Stimulated activated CD4-positive, alpha-beta T cell treated with anti-CD3 and anti-CD28 coated beads, Interleukin-4, amount 100 ng/mL, for 48 hours (primary cell): ENCODE results near the gene TP53.
"Not testable (repeated sequence)": the region's sequence is repeated elsewhere in the genome, so short reads cannot be mapped to it uniquely, and the experiment has no call there.

Experiments
- DNase-seq, 2 donors: peaks; one replicate each; pipeline ENCODE4 v3.0.0-alpha.2; 2020; ENCODE audit warnings: low read depth in 2 of 2

TP53 gene

DNA sequence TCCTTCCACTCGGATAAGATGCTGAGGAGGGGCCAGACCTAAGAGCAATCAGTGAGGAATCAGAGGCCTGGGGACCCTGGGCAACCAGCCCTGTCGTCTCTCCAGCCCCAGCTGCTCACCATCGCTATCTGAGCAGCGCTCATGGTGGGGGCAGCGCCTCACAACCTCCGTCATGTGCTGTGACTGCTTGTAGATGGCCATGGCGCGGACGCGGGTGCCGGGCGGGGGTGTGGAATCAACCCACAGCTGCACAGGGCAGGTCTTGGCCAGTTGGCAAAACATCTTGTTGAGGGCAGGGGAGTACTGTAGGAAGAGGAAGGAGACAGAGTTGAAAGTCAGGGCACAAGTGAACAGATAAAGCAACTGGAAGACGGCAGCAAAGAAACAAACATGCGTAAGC lies 12.4 kb downstream of the TP53 start:
- no peak for DNase-seq

DNA sequence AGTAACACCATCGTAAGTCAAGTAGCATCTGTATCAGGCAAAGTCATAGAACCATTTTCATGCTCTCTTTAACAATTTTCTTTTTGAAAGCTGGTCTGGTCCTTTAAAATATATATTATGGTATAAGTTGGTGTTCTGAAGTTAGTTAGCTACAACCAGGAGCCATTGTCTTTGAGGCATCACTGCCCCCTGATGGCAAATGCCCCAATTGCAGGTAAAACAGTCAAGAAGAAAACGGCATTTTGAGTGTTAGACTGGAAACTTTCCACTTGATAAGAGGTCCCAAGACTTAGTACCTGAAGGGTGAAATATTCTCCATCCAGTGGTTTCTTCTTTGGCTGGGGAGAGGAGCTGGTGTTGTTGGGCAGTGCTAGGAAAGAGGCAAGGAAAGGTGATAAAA lies 14.1 kb downstream of the TP53 start:
- DNase-seq, result peak; percentile 28 to 53

DNA sequence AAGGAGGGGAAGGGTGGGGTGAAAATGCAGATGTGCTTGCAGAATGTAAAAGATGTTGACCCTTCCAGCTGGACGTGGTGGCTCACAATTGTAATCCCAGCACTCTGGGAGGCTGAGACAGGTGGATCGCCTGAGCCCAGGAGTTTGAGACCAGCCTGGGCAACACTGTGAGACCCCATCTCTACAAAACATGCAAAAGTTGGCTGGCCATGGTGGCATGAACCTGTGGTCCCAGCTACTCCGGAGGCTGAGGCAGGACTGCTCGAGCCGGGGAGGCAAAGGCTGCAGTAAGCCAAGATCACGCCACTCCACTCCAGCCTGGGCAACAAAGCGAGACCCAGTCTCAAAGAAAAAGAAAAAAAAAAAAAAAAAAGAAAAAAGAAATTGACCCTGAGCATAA lies 18.8 kb downstream of the TP53 start:
- DNase-seq, result no peak

DNA sequence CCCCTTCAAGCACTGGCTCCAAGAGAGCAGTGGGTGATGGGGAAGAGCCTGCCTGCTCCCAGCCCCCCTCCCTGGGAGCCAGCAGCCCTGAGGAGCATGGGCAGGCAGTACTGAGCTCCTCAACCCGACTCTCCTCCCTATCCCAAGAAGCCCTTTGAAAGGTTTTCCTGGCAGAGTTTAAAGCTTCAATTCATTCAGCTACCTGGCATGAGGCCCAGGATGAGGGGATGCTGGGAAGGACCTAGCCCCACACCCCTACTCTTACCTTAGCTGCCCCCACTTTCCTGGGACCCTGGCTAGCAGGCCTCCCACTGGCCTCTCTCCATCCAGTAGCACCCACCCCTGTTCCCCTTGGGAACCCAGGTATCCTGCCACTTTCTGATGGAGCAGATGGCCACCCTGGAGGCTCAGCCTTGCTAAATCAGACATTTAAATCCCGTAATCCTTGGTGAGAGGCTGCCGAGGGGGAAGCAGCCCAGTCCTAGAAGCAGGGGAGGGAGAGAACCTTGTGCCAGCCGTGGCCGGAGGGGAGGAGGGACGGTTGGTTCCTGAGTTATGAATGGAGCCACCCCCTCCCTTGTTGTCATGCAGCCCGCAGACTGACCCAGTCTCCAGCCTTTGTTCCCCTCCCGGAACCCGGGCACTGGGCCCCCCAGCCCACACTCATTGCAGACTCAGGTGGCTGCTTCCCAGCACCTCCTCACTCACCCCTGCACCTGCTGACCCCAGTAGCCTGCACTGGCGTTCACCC lies 19.5 kb downstream of the TP53 start:
- DNase-seq, result no peak

DNA sequence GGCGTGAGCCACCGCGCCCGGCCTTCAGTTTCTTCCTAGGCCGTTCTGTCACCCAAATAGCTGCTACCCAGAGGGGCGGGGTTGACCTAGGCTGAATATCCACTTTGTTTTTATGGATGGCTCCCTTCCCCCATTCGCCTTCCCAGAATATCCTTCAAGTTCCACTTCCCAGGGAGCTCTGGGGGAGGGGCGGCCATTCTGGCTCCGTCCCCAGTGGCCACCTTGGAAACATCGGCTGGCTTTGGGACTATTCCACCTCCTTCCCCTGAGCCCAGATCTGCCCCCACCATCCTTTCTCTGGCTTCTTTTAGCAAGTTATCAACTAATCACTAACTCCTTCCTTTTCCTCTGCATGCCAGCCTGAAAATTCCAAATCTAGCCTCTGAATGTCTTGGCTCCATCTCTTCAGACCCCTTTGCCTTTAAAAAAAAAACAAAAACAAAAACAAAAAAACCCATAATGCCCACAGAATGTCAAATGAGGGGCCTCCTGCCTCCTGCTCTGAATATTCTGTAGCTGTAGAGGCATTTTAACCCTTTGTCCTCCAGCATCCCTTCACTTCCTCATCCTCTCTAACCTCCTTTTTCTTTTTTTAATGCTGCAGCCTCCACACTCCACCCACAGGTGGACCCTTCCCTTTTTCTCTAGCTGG lies 30.2 kb downstream of the TP53 start:
- no peak for DNase-seq

DNA sequence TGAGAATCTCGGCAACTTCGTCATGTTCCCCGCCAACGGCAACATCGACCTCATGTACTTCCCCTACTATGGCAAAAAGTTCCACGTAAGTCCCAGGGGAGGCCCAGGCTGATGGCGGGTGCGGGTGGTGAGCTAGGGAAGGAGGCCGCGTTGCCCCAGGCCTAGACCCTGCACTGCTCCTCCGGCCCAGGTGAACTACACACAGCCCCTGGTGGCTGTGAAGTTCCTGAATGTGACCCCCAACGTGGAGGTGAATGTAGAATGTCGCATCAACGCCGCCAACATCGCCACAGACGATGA lies 31.8 kb downstream of the TP53 start:
- DNase-seq, result no peak

DNA sequence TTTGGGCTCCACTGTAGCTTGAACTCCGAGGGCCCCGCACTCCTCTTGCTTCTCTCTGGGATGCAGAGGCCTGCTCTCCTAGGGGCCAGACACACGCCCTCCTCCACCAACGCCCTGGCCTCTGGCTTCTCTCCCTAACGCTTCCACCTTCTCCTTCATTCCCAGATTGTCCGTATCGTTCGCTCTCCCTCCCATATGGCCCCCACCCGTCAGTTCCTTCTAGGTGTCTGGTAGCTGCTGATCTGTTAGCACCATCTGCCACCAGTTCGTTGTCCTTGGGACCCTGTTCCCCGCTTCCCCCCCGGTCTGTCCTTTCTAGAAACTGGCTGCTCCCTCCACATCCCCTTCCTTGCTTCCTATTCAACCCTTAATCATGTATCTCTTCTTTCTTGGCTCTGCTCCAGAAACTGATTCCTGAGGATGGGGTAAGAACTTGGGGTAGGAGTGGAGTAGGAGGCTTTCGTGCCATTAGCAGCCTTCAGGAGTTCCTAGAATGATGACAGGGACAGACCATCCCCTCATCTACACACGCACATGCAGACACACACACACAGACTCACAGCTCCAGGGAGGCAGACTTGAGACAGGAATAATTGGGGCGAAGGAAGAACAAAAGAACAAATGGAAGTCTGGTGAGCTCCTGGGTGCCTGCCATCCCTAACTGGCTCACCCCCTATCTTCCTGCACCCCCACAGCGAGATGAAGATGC lies 32.3 kb downstream of the TP53 start:
- no peak for DNase-seq

DNA sequence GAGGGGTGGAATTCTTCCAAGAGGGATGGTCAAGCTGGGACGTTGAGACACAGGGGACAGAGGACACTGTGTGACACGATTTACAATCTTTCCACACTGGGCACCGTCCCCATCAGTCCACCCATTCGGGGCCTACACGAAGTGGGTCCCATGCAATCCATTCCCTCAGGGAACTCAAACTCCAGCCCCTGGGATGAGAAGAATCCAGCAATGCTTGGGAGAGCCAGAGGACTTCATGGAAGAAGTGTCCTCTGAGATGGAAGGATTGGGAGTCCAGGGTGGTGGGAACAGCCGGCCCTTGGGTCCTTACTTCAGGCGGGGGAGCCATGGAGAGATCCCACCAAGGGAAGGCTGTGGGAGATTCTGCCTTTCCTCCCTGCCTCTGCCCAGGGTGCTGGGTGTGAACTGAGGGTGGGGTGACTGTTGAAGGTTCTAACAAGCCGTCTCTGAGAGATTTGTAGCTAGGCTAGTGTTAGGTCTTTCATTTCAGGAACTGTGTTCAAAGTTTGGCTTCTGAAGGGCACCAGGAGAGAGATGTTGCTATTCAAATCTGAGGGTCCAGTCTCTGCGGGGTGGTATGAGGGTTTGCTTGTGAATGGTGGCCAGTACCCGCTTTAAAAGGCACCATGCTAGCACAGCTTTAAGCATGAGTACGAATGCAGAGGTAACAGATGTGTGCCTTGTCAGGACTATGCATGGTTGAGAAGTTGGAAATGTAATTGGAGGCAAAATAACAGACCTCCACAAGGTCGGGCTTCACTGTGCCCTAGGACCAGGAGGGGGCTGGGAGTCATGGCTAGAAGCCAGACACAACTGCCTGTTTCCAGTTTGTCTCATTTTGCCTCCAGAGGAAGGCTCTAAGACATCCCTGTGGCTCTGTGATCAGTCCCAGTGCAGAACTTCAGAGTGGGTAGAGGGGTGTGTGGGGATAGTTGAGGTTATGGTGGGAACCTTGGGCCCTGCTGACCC lies 34.6 kb downstream of the TP53 start:
- DNase-seq, result no peak

DNA sequence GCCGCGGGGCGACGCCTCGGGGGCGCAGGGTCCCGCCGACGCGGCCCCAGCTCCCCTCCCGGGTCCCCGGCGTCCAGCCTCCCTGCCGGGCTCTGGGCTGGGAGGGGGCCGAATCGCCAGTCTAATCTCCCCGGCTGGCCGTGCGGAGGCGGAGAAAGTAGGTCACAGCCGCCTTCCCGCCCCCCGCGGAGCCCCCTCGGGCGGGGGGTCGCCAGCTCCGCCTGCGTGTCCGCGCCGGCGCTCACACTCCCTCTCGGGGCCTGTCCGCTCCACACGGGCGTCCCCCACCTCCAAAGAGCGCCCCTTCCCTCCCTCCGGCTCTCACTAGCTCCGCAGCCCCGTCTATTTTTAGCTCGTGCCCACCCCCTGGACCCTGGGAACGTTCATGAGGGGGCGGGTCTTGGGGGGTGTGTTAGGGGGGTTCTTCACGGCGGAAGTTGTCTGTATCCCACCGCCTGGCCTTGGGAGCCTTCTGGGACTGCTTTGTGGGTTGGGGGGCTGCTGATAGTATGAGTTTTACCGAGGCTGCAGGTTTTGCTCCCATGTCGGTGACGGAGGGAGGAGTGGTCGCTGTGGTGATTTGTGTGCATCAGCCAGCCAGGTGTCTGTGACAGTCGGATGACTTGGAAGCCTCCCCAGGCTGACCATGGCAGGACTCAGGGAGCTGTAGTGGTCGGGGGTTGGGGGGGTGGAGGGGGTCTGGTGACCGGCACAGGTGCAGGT lies 35.5 kb downstream of the TP53 start:
- no peak for DNase-seq

DNA sequence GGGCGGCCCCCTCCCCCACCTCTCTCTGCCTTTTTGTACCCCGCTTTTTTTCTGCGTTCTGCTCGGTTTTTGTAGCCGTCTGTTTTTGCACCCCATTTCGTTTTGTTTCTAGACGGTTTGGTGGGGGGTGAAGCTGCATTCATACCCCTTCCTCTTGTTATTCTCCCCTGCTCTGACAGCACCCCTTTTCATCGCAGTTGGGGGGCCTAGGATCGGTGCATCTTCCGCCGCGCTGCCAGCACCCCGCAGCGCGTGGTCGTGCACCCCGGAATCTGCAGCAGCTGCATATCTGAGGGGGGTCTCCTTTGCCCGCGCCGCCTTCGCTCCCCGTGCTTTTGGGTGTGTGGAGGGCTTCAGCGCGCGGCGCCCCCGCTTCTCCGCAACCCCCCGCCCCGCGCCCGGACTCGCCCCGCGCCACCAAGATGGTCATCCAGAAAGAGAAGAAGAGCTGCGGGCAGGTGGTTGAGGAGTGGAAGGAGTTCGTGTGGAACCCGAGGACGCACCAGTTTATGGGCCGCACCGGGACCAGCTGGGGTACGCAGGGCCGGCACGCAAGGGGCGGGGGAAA lies 36.1 kb downstream of the TP53 start:
- no peak for DNase-seq

DNA sequence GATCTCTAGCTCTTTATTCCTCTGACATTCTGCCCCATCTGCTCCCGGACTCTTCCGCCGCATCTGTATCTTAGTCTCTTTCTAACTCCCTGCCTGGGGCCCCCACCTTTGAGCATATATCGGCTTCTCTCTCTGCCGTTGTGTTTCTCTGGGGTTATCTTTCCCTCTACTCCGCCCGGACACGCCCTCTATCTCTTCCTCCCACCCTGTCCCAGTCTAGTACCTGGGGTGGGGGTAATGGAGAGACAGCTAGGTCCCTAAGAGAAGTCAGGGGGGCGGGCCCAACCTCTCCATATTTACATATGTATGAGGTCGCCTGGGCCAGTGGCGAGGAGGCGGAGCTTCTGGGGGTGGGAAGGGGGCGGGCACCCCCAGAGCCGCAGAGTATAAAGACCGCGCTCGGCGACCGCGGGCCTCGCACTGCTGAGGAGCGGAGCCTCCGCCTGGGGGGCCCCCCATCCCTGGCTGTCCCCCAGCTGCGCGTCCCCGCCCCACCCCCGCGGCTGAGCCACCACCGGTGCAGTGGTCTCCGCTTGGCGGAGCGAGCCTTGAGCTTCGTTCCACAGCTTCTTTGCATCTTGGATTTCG lies 36.7 kb downstream of the TP53 start, which contains the start of gene ATP1B2:
TSS of gene ATP1B2 (plus strand) at position 418 of the 588 bp plus-strand sequence. CDS start 593 bp downstream, outside the sequence.
- DNase-seq, result peak; percentile 55 to 62

DNA sequence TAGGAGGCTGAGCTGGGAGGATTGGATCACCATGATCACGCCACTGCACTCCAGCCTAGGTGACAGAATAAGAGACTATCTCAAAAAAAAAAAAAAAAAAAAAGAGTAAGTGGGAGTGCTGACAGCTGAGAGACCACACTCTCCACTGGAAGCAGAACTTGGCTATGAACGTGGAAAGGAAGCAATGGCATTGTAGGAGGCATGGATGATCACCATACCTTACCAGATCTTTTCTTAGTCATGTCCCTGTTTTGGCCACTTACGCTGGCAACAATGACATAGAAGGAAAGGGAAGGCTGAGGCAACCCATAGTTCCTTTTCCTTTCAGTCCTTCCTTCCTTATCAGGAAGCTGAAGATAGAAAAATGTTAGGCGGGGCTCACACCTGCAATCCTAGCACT lies 40.3 kb downstream of the TP53 start:
- DNase-seq, result no peak

DNA sequence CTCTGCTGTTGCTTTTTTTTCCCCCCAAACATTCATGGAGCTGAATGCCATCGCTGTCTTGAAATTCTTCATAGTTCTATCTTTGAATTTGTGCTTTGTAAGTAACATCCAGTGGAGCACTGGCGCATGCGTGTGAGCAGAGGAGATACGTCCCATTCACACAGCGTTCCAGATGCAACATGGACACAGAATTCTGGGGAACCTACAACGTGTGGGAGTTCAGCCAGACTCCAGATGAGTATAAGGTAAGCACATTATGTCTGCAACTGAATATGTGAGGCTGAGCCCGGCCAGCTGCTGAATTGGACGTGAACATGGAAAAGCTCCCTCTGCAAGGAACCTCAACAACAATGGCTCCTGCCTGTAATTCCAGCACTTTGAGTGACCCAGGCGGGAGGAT lies 40.8 kb downstream of the TP53 start:
- no peak for DNase-seq

DNA sequence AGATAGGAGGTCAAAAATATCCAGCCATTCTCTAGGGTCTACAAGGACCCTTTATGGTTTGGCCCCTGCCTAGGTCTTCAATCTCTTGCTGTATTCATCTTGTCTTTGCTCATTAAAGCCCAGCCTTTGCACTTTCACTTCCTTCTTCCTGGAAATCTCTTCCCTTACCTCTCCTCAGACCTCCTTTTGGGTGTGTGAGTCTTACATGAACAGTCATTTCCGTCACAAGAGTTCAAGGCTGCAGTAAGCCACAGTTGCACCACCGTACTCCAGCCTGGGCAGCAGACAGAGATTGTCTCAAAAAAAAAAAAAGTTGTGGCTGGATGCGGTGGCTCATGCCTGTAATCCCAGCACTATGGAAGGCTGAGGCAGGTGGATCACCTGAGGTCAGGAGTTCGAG lies 42.5 kb downstream of the TP53 start:
- DNase-seq, result no peak

DNA sequence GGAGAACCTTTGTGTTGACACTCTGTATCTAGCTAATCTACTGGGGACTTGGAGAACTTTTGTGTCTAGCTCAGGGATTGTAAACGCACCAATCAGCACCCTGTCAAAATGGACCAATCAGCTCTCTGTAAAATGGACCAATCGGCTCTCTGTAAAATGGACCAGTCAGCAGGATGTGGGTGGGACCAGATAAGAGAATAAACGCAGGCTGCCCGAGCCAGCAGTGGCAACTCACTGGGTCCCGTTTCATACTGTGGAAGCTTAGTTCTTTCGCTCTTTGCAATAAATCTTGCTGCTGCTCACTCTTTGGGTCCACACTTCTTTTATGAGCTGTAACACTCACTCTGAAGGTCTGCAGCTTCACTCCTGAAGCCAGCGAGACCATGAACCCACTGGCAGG lies 45.7 kb downstream of the TP53 start:
- not testable (repeated sequence) for DNase-seq

DNA sequence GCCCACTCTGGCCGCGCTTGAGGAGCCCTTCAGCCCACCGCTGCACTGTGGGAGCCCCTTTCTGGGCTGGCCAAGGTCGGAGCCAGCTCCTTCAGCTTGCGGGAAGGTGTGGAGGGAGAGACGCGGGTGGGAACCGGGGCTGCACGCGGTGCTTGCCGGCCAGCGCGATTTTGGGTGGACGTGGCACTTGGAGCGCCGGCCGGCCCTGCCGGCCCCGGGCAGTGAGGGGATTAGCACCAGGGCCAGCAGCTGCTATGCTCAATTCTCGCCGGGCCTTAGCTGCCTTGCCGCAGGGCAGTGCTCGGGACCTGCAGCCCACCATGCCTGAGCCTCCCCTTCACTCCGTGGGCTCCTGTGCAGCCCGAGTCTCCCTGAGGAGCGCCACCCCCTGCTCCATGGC lies 46.5 kb downstream of the TP53 start:
- no peak for DNase-seq

DNA sequence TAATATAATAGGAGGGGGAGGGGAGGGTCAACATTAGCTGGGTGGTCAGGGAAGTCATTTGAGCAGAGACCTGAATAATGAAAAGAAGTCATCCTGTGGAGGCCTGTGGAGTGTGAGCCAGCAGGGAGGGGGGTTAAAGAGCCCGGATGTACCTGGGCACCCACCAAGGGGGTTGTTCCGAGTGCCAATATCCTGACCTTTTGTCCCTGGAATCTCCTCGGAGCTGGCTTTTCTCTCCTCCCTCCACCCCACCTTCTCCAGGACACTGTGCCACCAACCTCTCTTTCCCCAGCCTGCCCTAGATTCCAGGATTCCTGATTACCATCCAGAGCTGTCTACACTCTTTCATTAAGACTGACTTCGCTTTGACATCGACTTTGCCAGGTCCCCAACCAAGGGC lies 51.1 kb downstream of the TP53 start:
- DNase-seq, result no peak

DNA sequence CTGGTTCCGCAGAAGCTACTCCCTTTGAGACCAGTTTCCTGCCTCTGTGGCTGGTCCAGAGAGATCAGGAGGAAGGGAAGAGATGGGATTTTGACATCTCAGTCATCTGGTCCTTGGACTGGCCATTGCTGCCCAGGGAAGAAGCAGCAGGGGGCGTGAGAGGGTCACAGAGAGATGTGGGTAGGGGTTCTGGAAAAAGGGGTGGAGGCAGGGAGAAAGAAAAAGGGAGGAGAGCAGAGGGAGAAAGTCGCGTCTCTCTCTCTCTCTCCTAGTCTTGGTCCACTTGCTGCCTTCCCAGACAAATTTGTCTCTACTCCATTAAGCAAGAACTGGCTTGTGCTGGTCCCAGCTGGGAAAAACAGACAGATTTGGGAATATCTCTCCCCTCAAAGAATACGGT lies 52.9 kb downstream of the TP53 start:
- no peak for DNase-seq

DNA sequence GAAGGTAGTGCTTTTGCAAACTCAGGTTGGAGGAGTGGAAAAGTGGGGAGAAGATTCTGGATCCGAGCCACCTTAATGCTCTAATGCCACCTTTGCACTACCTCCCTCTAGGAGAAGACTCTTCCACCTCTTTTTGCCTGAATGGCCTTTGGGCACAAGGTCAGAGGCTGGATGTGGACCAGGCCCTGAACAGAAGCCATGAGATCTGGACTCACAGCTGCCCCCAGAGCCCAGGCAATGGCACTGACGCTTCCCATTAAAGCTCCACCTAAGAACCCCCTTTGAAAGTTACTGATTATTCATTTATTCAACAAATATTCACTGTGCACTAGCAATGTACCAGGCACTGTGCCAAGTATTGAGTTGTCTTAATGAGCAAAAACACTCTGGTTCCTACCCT lies 54.2 kb downstream of the TP53 start:
- DNase-seq, result no peak

DNA sequence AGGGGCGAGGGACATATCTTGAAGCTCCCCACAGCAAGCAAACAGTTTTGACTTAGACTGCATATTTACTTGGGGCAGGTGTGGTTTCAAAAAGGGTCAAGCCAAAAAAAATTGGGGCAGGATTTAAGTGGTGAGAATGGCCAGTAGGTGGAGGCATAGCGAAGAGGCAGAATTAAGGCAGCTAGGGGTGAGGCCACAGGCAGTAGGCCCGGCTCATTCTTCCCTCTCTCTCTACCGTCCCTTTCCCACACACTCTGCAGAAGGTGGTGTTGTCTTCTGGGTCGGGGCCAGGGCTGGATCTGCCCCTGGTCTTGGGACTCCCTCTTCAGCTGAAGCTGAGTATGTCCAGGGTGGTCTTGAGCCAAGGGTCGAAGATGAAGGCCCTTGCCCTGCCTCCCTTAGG lies 54.8 kb downstream of the TP53 start:
- no peak for DNase-seq
